ENCODE data around the gene MYO5B.

DNA sequence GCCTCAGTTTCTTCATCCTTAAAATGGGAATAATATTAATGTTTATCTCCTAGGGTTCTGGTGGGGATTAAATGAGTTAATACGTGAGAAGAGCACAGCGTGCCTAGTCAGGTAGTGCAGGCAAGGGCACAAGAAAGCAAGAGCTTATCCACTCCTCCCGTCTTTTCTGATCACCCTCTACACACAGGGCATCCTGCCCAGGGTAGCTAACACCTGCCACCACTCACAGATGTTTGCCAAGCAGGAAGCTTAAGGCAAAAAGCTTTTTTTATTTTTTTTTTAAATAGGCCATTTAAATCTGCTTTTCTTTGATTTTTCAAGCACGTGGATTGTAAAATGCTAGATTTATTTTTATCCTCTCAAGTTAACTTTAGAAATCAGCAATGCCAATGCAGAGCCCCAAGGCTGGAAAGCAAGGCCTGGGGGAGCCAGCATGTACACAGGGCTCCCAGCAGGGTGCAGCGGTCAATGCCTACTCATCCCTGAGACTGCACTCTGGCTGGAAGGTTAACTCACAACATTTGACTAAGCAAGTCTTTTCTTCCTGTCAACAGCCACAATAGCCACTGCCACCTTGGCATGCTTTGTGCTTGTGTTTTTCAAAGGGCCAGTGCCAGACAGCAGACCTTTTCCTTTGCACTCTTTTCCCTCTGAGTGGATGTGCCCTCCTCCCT, 295.2 kb downstream of the MYO5B start:
- TF ChIP-seq POLR2A (IDR thresholded peaks at IDR 0.05): no peak
- TF ChIP-seq, protein P1, sequence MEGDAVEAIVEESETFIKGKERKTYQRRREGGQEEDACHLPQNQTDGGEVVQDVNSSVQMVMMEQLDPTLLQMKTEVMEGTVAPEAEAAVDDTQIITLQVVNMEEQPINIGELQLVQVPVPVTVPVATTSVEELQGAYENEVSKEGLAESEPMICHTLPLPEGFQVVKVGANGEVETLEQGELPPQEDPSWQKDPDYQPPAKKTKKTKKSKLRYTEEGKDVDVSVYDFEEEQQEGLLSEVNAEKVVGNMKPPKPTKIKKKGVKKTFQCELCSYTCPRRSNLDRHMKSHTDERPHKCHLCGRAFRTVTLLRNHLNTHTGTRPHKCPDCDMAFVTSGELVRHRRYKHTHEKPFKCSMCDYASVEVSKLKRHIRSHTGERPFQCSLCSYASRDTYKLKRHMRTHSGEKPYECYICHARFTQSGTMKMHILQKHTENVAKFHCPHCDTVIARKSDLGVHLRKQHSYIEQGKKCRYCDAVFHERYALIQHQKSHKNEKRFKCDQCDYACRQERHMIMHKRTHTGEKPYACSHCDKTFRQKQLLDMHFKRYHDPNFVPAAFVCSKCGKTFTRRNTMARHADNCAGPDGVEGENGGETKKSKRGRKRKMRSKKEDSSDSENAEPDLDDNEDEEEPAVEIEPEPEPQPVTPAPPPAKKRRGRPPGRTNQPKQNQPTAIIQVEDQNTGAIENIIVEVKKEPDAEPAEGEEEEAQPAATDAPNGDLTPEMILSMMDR (IDR thresholded peaks at IDR 0.05 in 4 of 5, conservative IDR thresholded peaks at IDR 0.05 in 1 of 5): no peak
